Measurements from ENCODE around the gene SEC16A.
A peak's percentile ranks its signal among the peaks of the same experiment; 100 is the strongest.

SEC16A gene

GRCh38 chr9:136399176-136400037 is 83.4 kb downstream of the SEC16A start:
- DNase-seq (ENCODE audit: low spot score), result peak; percentile 56

- no peak for DNase-seq (ENCODE audit: low spot score)
These were observed 84.6 kb downstream of the SEC16A start for GRCh38 chr9:136398286-136398685.

- no peak for DNase-seq (ENCODE audit: low spot score)
These were observed 85.2 kb downstream of the SEC16A start for GRCh38 chr9:136397643-136398042.

- DNase-seq (ENCODE audit: low spot score), result no peak
These were observed 86.7 kb downstream of the SEC16A start for GRCh38 chr9:136396219-136396515.

- DNase-seq (ENCODE audit: low spot score), result no peak
These were observed 87.3 kb downstream of the SEC16A start for GRCh38 chr9:136395345-136396218.

GRCh38 chr9:136395020-136395340 is 87.9 kb downstream of the SEC16A start:
- DNase-seq (ENCODE audit: low spot score), result no peak

GRCh38 chr9:136394312-136395019 is 88.4 kb downstream of the SEC16A start:
- DNase-seq (ENCODE audit: low spot score), result no peak

GRCh38 chr9:136393531-136393930 is 89.3 kb downstream of the SEC16A start:
- no peak for DNase-seq (ENCODE audit: low spot score)

- DNase-seq (ENCODE audit: low spot score), result no peak
These were observed 90.0 kb downstream of the SEC16A start for GRCh38 chr9:136392538-136393449.

- DNase-seq (ENCODE audit: low spot score), result no peak
These were observed 90.9 kb downstream of the SEC16A start for GRCh38 chr9:136391737-136392537.
